ENCODE data around the gene PCNT. TPM values are rescaled to one million over a fixed set of nuclear protein-coding genes. Genes with fewer than 3 reads are reported as not detected.
A peak's percentile ranks its signal among the peaks of the same experiment; 100 is the strongest.

Gene PCNT
- total and polyA plus RNA-seq, 2 of the 8 experiments (the other 6 are each of a cell fraction or from before 2014, with no cell fraction given): 9.9 to 45.1 TPM

- H3K18ac ChIP-seq (ENCODE audit: extremely low read depth, low read length): no peak overlapping the region
- ChIA-PET POLR2A (ENCODE audit: partially characterized antibody) (interaction anchor here (0.8 to 0.9 kb wide), 2 partner anchors 10 to 96 kb away, joined by 3 to 4 read pairs; no protein-coding TSS in a partner anchor), CTCF (ENCODE audit: partially characterized antibody) (interaction anchor here (1.0 kb wide), 1 partner anchor 10 kb away, joined by 6 read pairs; no protein-coding TSS in a partner anchor)
- H4K8ac ChIP-seq (ENCODE audit: extremely low read depth, insufficient read depth, low read length): no peak overlapping the region
- H4K5ac ChIP-seq (ENCODE audit: insufficient read length, low read depth, low read length): no peak overlapping the region
- peaks cover 24% of the 10 kb centered on the region for H3K79me1 ChIP-seq (ENCODE audit: low read depth, low read length)
- H3K4me1 ChIP-seq (replicated peaks in 1 of 4; ENCODE audit: control insufficient read depth in 3 of 4, insufficient read depth in 4 of 4, low read length in 3 of 4): peaks cover 2 to 7% (median 6%) of the 10 kb centered on the region in 4 experiments; a peak in 6 of 7 replicates
- H3K4me2 ChIP-seq (ENCODE audit: insufficient read depth in 1 of 2, low read depth in 2 of 2, low read length in 2 of 2): no peak overlapping the region
- no peak overlapping the region for H2BK15ac ChIP-seq (ENCODE audit: low read length)
- no peak overlapping the region for H3K4me3 ChIP-seq (ENCODE audit: extremely low read depth in 1 of 4, insufficient read depth in 2 of 4, low read depth in 3 of 4, low read length in 4 of 4)
- H3K27ac ChIP-seq (ENCODE audit: low read depth, low read length): no peak overlapping the region
- no peak overlapping the region for H2BK5ac ChIP-seq (ENCODE audit: low read depth, low read length)
- peaks cover 2 to 4% of the 10 kb centered on the region in 2 experiments for H4K20me1 ChIP-seq (replicated peaks in 1 of 2; ENCODE audit: control insufficient read depth in 1 of 2, insufficient read depth in 2 of 2, low read length in 2 of 2)
- H3K23ac ChIP-seq (ENCODE audit: insufficient read length): no peak overlapping the region
- H3K9ac ChIP-seq (replicated peaks in 1 of 4; ENCODE audit: extremely low read depth in 1 of 4, low read depth in 3 of 4, low read length in 3 of 4): no peak overlapping the region
- H3K79me2 ChIP-seq (ENCODE audit: control insufficient read depth in 1 of 2, insufficient read depth in 2 of 2, low read length in 2 of 2): peaks cover 0 to 78% of the 10 kb centered on the region in 2 experiments; a peak in 3 of 4 replicates
- no peak for TF ChIP-seq EZH2 (IDR thresholded peaks at IDR 0.05; ENCODE audit: low read depth, low read length, severe bottlenecking)
- WGBS, 2 experiments (ENCODE audit: extremely low coverage in 1 of 2, insufficient coverage in 1 of 2, insufficient read length in 1 of 2, insufficient replicate concordance in 2 of 2, low coverage in 1 of 2, low lambda C conversion rate in 2 of 2, missing lambda C conversion rate in 1 of 2): 90% methylated on average over 9 of the region's 9 CpGs; no CpG with 5 or more reads in 1 of the 2 experiments
- H3K23me2 ChIP-seq (ENCODE audit: low read depth, low read length): no peaks in the 10 kb centered on the region
- H2AFZ ChIP-seq (ENCODE audit: low read length): no peak overlapping the region
- H3K36me3 ChIP-seq (ENCODE audit: control insufficient read depth in 2 of 4, insufficient read depth in 4 of 4, low read length in 3 of 4): peaks cover 0 to 17% (median 10%) of the 10 kb centered on the region in 4 experiments; a peak in 5 of 8 replicates
- H2AK5ac ChIP-seq (ENCODE audit: low read depth, low read length): no peak overlapping the region
- no peak overlapping the region for H2BK20ac ChIP-seq (ENCODE audit: low read length)
- H2BK12ac ChIP-seq (ENCODE audit: low read depth, low read length): no peak overlapping the region
- H3K56ac ChIP-seq (replicated peaks; ENCODE audit: insufficient read length, low read depth, low read length): no peak overlapping the region
- H4K91ac ChIP-seq (replicated peaks; ENCODE audit: insufficient read length, low read length): peak overlapping the region; percentile 49
- no peak overlapping the region for H3K14ac ChIP-seq (ENCODE audit: insufficient read length)
- FAIRE-seq (no peak), DNase-seq (ENCODE audit: low read depth in 1 of 2, low spot score in 2 of 2) (no peak)
- H3K9me3 ChIP-seq (ENCODE audit: insufficient read depth in 2 of 2, low read depth in 1 of 2, low read length in 1 of 2): peaks cover 10 to 18% of the 10 kb centered on the region in 2 experiments; a peak in 2 of 4 replicates
- no peaks in the 10 kb centered on the region for H3K27me3 ChIP-seq (replicated peaks in 1 of 4; ENCODE audit: control insufficient read depth in 3 of 4, extremely low read depth in 1 of 4, insufficient read depth in 3 of 4, low read length in 3 of 4)
- no peak overlapping the region for H3K4ac ChIP-seq (replicated peaks; ENCODE audit: insufficient read length, low read depth, low read length)
- H2BK120ac ChIP-seq (replicated peaks; ENCODE audit: low read depth, low read length): no peak overlapping the region
These were observed 55.7 kb downstream of the PCNT start for GRCh38 chr21:46379691-46380090.
